Measurements from ENCODE around the gene RPL29.

RPL29 gene

DNA sequence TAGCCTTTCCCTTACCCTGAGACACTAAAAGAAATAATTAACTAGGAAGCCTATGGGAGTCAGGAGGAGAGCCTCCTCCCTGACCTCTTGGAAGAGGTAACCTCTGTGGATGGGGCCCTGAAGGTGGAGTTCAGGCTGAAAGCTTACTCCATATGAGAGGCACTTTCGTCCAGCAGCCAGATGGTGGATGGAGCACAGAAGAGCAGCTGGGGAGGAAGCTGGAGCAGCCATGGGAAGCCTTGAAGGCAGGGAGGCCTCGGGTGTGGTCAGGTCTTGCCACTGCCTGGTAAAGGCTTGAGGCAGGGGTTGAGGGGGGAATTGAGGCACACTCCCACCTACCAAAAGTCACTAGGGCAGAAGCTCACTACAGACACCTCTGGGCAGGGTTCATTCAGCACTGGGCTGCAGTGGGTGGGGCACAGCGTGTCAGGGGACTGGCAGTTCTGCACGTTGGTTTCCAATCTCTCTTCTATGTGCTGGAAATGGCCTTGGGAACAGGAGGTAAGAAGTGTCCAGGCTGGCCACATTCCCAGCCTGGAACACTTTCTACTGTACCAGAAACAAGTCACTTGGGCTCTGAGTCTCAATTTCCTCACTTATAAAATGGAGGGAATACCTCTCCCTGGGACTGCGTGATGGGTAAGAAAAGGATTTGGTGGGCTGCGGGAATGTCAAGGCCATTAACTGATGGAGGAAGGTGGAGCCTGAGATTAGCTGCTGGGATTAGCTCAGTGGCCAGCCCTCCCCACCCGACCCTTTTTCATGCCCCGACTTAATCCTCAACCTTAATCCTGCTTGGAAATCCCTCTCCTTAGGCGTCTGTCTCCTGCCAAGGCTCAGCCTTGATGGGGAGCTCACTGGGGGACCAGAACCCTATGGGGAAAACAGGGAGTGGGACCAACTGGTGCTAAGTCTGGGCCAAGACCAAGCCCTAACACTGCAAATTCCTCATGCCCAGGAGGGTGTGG, 33.8 kb downstream of the RPL29 start:
- DNase-seq, result no peak

- DNase-seq, result no peak
These were observed 34.7 kb downstream of the RPL29 start for GRCh38 chr3:51961011-51961410.

GRCh38 chr3:51960386-51960785, 35.3 kb downstream of the RPL29 start:
- DNase-seq, result no peak

DNA sequence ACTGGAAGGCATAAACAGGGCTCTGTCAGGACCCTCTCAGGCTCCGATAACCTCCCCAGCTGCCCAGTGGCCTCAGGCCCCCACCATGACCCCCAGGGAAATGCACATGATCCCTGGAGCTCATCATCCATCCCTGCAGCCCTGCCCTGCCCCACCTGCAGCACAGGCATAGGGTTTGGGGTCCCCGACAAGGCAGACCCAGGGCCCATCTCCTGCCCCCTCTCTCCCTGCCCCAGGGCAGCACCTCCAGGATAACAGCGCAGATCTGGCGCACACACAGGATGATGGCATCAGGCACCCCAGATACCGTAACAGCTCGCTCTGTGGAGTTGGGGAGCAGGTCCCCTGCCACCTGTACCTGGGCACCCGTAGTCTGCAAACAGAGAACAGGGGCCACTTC, 36.0 kb downstream of the RPL29 start:
- DNase-seq, result no peak

- no peak for DNase-seq
These were observed 36.8 kb downstream of the RPL29 start for GRCh38 chr3:51958603-51959521.

DNA sequence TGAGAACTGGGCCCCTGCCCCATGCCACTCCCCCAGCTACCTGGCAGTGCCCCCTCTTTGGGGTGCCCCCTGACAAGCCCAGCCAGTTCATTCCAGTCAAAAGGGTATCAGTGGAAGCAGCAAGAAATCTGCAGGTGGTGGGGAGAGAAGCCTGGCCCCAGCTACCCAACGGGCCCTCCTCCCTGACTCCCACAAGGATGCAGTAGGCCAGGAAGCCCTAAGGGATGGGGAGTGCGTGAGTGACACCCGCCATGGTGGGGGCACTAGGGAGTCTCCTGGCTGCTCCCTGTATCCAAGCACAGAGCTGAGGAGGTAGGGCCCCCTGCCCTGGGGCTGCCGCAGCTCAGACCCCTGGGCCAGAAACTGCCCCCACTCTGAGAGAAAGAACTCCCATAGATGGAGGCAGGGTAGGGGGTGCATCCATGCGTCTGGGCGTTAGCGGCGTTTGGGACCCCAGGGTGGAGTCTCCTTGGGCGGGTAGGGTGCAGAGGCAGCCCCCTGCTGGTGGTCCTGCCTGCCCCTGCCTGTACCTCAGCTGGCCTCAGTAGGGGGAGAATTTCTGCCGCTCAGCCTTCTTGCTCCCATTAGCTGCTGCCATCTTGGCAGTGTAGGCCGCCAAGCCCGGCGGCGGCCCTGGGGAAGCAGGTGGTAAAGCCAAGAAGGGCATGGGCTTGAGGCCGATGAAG, 38.0 kb downstream of the RPL29 start:
- DNase-seq, result no peak

- no peak for DNase-seq
These were observed 39.6 kb downstream of the RPL29 start for GRCh38 chr3:51955893-51956770.

DNA sequence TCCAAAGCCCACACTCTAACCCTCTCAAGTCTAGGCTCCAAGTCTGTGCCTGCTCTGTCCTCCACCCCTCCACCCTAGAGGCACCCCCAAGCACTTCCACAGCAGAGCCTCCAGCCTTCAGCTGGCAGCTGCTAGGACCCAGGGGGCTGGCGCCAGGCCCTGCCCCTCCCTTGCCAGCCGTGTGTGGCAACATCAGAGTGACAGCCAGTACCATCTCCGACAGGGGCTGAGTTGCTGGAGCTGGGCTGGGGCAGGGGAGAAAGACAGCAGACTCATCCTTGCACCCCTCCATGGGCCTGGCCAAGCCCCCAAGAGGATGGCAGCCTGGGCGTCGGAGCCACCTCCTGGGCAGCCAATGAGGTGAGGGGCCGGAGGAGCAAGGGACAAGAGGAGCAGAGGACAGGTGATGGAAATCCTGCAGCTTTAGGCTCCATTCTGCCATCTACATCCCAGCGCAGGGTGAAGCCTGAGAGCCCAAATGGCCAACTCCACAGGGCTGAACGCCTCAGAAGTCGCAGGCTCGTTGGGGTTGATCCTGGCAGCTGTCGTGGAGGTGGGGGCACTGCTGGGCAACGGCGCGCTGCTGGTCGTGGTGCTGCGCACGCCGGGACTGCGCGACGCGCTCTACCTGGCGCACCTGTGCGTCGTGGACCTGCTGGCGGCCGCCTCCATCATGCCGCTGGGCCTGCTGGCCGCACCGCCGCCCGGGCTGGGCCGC, 40.4 kb downstream of the RPL29 start, which contains the start of gene GPR62:
Gene GPR62 (plus strand): TSS at position 207 of the 718 bp plus-strand sequence. CDS start 272 bp downstream, at position 479.
- DNase-seq, result no peak

DNA sequence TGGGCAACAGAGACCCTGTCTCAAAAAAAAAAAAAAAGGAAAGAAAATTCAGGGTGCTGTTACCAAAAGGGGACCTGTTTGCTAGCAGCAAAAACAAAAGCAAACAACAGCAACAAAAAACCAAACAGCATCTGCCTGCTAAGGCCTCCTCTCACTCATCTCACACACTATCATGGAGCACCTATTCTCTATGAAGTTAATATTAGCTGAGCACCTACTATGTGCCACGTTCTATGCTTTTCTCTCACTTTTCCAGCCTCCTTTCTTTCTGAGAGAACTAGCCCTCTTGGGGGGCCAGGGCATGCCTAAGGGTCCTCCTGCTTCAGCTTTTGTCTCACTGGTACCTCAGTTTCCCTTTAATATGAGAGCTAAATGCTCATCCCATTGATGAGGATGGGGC, 41.0 kb downstream of the RPL29 start:
- no peak for DNase-seq

- no peak for DNase-seq
These were observed 41.6 kb downstream of the RPL29 start for GRCh38 chr3:51954105-51954504.

GRCh38 chr3:51953445-51953844, 42.2 kb downstream of the RPL29 start:
- DNase-seq, result no peak

- no peak for DNase-seq
These were observed 44.8 kb downstream of the RPL29 start for GRCh38 chr3:51950899-51951298.

DNA sequence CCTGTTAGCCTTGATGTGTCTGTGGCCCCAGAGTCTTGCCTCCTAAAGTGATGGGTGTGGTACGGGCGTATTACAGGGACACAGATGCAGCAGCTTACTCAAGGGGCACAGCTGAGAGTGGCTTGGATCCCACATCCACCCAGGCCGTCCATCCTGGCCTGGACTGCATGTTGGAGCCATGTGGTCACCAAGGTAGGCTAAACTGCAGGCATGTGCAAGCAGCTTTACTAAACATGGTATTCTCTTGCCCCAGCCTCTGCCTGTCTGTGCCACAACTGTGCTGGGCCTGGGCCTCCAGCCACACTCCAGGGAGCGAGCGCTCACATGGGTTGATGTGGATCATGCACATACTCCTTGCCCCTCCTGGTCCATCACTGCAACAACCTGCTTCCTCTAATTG, 46.6 kb downstream of the RPL29 start:
- DNase-seq, result no peak

DNA sequence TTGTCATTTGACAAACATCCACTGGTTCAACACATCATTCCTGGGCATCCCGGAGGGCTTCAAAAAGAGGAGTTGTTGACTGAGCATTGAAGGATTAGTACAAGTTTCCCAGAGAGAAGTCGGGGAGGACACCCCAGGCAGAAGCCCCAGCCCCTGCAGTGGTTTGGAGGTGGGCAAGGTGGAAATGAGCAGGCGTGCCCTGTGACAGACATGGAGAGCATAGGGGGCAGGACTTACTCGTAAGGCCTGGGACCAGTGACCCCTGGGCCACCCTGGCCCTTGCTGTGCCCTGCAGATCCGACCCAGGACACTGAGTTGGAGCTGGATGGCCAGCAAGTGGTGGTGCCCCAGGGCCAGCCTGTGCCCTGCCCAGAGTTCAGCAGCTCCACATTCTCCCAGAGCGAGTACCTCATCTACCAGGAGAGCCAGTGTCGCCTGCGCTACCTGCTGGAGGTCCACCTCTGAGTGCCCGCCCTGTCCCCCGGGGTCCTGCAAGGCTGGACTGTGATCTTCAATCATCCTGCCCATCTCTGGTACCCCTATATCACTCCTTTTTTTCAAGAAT, 47.6 kb downstream of the RPL29 start:
- DNase-seq, result no peak

- no peak for DNase-seq
These were observed 48.3 kb downstream of the RPL29 start for GRCh38 chr3:51947215-51947900.

GRCh38 chr3:51946796-51947195, 48.9 kb downstream of the RPL29 start:
- no peak for DNase-seq

DNA sequence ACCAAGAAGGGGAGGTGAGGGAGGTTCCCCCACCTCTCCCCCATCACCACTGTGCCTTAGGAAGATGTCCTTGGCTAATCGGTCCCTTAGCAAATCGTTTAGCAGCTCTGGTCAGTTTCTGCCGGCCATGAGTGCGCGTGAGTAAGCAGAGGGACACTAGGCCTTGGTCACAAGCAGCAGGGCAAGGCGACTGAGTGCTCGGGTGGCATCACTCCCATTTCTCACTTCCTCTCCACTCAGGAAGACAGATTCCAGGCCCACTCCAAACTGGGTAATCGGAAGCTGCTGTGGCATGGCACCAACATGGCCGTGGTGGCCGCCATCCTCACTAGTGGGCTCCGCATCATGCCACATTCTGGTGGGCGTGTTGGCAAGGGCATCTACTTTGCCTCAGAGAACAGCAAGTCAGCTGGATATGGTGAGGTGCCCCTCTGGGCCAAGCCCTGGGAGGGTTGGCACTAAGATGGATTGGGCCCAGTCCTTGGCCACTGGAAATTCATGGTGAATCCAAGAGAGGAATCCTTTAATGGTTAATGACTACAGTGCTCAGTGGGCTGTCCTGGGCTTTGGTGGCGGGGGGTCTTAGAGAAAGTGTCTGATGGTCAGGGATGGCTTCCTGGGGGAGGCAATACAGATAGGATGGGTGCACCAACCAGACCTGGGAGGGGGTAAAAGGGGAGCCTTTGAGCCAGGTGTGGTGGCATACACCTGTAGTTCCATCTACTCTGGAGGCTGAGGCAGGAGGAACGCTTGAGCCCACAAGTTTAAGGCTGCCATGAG, 49.6 kb downstream of the RPL29 start:
- DNase-seq, result no peak

DNA sequence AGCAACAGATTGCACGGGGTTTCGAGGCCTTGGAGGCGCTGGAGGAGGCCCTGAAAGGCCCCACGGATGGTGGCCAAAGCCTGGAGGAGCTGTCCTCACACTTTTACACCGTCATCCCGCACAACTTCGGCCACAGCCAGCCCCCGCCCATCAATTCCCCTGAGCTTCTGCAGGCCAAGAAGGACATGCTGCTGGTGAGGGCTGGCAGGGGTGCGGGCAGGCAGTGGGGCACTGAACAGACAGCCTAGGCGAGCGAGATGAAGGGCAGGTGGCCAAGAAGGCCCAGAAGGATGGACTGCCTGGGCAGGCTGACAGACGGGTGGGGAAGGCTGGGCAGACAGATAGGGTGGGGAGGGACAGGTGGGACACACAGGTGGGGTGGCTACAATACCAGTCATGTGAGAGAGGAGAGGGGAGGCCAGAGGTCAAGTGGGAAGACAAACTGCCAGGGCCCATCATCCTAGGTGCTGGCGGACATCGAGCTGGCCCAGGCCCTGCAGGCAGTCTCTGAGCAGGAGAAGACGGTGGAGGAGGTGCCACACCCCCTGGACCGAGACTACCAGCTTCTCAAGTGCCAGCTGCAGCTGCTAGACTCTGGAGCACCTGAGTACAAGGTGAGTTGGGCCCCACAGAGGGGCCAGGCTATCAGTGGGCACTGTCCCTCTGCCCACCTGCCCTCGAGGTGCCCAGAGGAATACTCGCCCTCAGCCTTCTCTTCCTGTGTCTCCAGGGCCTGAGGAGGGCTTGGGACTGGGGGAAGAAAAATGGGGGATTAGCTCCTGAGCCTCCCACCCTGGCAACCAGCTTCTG, 50.5 kb downstream of the RPL29 start:
- DNase-seq, result no peak
